Measurements from ENCODE around the gene SKAP2. TPM values are rescaled to one million over a fixed set of nuclear protein-coding genes. Genes with fewer than 3 reads are reported as not detected.

Gene SKAP2
- total and polyA plus RNA-seq, 9 donors, result 6.3 to 15.1 (median 9.6) TPM

GRCh38 chr7:26649388-26649787 lies 215.0 kb downstream of the SKAP2 start:
- no peak for DNase-seq
- no peaks in the 10 kb centered on the region for H3K4me1 ChIP-seq (ENCODE audit: control insufficient read depth, insufficient read depth, low read length)
- peaks cover 2% of the 10 kb centered on the region for H3K27me3 ChIP-seq (ENCODE audit: control insufficient read depth, insufficient read depth, low read length)
- 100% methylated on average over 1 of the region's 3 CpGs for WGBS (ENCODE audit: insufficient coverage)
- no peak overlapping the region for H3K27ac ChIP-seq (ENCODE audit: low read length)
- H3K4me3 ChIP-seq (ENCODE audit: low read length), result no peak overlapping the region
- no peaks in the 10 kb centered on the region for H3K9me3 ChIP-seq (replicated peaks; ENCODE audit: control insufficient read depth, low read depth, low read length)
- no peaks in the 10 kb centered on the region for H3K36me3 ChIP-seq (ENCODE audit: control insufficient read depth, insufficient read depth, low read length)

GRCh38 chr7:26648554-26648953 lies 215.8 kb downstream of the SKAP2 start:
- no peaks in the 10 kb centered on the region for H3K4me1 ChIP-seq (ENCODE audit: control insufficient read depth, insufficient read depth, low read length)
- no peak overlapping the region for H3K4me3 ChIP-seq (ENCODE audit: low read length)
- no peak for DNase-seq
- WGBS (ENCODE audit: insufficient coverage), result no CpG with 5 or more reads among the region's 2 CpGs
- no peaks in the 10 kb centered on the region for H3K36me3 ChIP-seq (ENCODE audit: control insufficient read depth, insufficient read depth, low read length)
- H3K27me3 ChIP-seq (ENCODE audit: control insufficient read depth, insufficient read depth, low read length), result peaks cover 2% of the 10 kb centered on the region
- H3K27ac ChIP-seq (ENCODE audit: low read length), result no peak overlapping the region
- no peaks in the 10 kb centered on the region for H3K9me3 ChIP-seq (replicated peaks; ENCODE audit: control insufficient read depth, low read depth, low read length)

DNA sequence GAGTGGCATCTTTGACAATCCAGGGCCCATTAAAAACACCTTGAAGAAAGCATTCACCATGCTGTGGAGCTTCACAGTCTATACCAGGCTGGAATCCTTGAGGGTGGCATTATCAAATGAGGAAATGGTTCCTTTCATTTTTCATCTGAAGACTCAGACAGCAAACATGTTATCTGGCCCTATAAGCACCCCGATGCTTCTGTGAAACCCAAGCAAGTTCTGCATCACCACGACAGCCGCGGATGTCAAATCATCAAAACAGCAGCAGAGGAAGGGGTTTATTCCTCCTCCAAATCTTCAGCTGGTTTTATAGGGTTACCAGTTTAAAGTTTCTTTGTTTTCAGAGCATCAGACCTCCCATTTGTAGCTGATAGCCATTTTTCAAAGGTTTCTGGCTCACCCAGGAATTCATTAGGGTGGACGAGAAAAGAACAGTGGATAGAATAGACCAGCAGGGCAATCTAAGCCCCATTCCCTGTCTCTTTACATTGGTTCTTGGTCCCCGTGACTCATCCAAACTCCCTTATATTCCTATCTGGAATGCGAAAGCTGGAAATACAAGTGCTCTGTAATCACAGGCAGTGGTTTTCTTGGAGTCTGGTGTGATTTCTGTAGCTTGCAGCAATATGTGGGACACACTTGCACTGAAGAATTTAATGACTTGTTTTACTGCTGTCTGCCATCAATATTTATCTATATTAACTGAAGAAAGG lies 217.9 kb downstream of the SKAP2 start:
- Histone ChIP-seq H3K27ac (ENCODE audit: low read length) (no peak overlapping the region), H3K9me3 (replicated peaks; ENCODE audit: control insufficient read depth, low read depth, low read length) (no peaks in the 10 kb centered on the region), H3K4me3 (ENCODE audit: low read length) (no peak overlapping the region), H3K36me3 (ENCODE audit: control insufficient read depth, insufficient read depth, low read length) (no peaks in the 10 kb centered on the region), H3K27me3 (ENCODE audit: control insufficient read depth, insufficient read depth, low read length) (peaks cover 2% of the 10 kb centered on the region), H3K4me1 (ENCODE audit: control insufficient read depth, insufficient read depth, low read length) (no peaks in the 10 kb centered on the region)
- DNase-seq, result no peak
- WGBS (ENCODE audit: insufficient coverage), result no CpG with 5 or more reads among the region's 7 CpGs

DNA sequence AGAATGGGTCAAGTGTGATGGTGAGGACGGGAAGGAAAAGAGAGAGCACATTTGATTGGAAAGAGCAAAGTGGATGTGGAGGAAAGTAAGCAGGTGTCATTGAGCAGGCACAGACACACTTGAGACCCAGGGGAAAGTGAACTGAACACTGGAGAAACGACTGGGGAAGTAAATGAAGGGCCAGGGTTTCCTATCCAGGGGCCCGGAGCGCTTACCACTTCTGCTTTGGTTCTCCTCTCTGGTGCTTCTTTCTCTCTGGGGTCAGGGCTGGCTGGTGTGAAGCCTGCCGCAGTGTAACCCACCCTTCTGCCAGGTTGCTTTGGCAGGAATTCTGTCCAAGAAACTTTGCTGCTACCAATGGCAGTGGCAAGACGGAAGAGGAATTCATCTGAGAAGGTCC lies 219.3 kb downstream of the SKAP2 start:
- Histone ChIP-seq H3K4me3 (ENCODE audit: low read length) (no peak overlapping the region), H3K4me1 (ENCODE audit: control insufficient read depth, insufficient read depth, low read length) (no peaks in the 10 kb centered on the region), H3K27me3 (ENCODE audit: control insufficient read depth, insufficient read depth, low read length) (no peaks in the 10 kb centered on the region), H3K27ac (ENCODE audit: low read length) (no peak overlapping the region), H3K9me3 (replicated peaks; ENCODE audit: control insufficient read depth, low read depth, low read length) (no peaks in the 10 kb centered on the region), H3K36me3 (ENCODE audit: control insufficient read depth, insufficient read depth, low read length) (no peaks in the 10 kb centered on the region)
- 59% methylated on average over 4 of the region's 6 CpGs for WGBS (ENCODE audit: insufficient coverage)
- no peak for DNase-seq

DNA sequence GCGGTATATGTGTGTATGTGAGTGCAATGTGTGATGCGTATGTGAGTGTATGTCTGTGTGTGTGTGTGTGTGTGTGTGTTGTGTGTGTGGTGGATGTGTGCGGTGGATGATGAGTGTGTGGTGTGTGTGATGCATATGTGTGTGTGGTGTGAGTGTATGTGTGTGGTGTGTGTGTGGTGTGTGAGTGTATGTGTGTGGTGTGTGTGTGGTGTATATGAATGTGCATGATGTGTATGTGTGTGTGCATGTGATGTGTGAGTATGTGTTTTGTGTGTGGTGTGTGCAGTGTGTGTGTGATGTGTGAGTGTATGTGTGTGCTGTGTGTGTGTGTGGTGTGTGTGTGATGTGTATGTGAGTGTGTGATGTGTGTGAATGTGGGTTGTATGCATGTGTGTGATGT lies 222.0 kb downstream of the SKAP2 start:
- DNase-seq, result no peak
- WGBS (ENCODE audit: insufficient coverage), result 94% methylated on average over 3 of the region's 3 CpGs

GRCh38 chr7:26639695-26640094 lies 224.7 kb downstream of the SKAP2 start:
- H3K27ac ChIP-seq (ENCODE audit: low read length), result no peak overlapping the region
- no peaks in the 10 kb centered on the region for H3K9me3 ChIP-seq (replicated peaks; ENCODE audit: control insufficient read depth, low read depth, low read length)
- WGBS (ENCODE audit: insufficient coverage), result 96% methylated on average over 5 of the region's 5 CpGs
- DNase-seq, result no peak
- no peak overlapping the region for H3K4me3 ChIP-seq (ENCODE audit: low read length)
- no peaks in the 10 kb centered on the region for H3K36me3 ChIP-seq (ENCODE audit: control insufficient read depth, insufficient read depth, low read length)
- no peaks in the 10 kb centered on the region for H3K27me3 ChIP-seq (ENCODE audit: control insufficient read depth, insufficient read depth, low read length)
- H3K4me1 ChIP-seq (ENCODE audit: control insufficient read depth, insufficient read depth, low read length), result no peaks in the 10 kb centered on the region

More for the DNA sequence above, 222.0 kb downstream of the SKAP2 start:
- no peaks in the 10 kb centered on the region for H3K4me1 ChIP-seq (ENCODE audit: control insufficient read depth, insufficient read depth, low read length)
- H3K27ac ChIP-seq (ENCODE audit: low read length), result no peak overlapping the region
- no peak overlapping the region for H3K4me3 ChIP-seq (ENCODE audit: low read length)
- H3K9me3 ChIP-seq (replicated peaks; ENCODE audit: control insufficient read depth, low read depth, low read length), result no peaks in the 10 kb centered on the region
- H3K27me3 ChIP-seq (ENCODE audit: control insufficient read depth, insufficient read depth, low read length), result no peaks in the 10 kb centered on the region
- H3K36me3 ChIP-seq (ENCODE audit: control insufficient read depth, insufficient read depth, low read length), result no peaks in the 10 kb centered on the region

DNA sequence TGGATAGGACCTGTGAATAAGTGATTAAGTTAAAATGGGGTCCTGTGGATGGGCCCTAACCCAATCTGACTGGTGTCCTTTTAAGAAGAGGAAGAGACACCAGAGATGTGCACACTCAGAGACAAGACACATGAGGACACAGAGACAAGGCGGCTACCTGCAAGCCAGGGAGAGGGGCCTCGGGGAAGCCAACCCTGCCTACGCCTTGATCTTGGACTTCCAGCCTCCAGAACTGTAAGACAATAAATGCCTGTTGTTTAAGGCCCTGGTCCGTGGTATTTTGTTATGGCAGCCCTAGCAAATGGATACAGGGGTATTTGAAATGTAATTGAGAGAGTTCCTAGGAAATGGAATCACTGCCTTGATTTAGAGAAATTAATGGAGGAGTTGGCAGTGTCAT lies 225.3 kb downstream of the SKAP2 start:
- Histone ChIP-seq H3K4me1 (ENCODE audit: control insufficient read depth, insufficient read depth, low read length) (no peaks in the 10 kb centered on the region), H3K9me3 (replicated peaks; ENCODE audit: control insufficient read depth, low read depth, low read length) (no peaks in the 10 kb centered on the region), H3K27me3 (ENCODE audit: control insufficient read depth, insufficient read depth, low read length) (no peaks in the 10 kb centered on the region), H3K4me3 (ENCODE audit: low read length) (no peak overlapping the region), H3K36me3 (ENCODE audit: control insufficient read depth, insufficient read depth, low read length) (no peaks in the 10 kb centered on the region), H3K27ac (ENCODE audit: low read length) (no peak overlapping the region)
- WGBS (ENCODE audit: insufficient coverage), result 48% methylated on average over 2 of the region's 4 CpGs
- DNase-seq, result no peak

- no peak overlapping the region for H3K4me3 ChIP-seq (ENCODE audit: low read length)
- H3K27me3 ChIP-seq (ENCODE audit: control insufficient read depth, insufficient read depth, low read length), result no peaks in the 10 kb centered on the region
- DNase-seq, result no peak
- no peaks in the 10 kb centered on the region for H3K4me1 ChIP-seq (ENCODE audit: control insufficient read depth, insufficient read depth, low read length)
- no peaks in the 10 kb centered on the region for H3K9me3 ChIP-seq (replicated peaks; ENCODE audit: control insufficient read depth, low read depth, low read length)
- no peaks in the 10 kb centered on the region for H3K36me3 ChIP-seq (ENCODE audit: control insufficient read depth, insufficient read depth, low read length)
- WGBS (ENCODE audit: insufficient coverage), result 77% methylated on average over 4 of the region's 14 CpGs
- H3K27ac ChIP-seq (ENCODE audit: low read length), result no peak overlapping the region
Measured at GRCh38 chr7:26638140-26638539, 226.2 kb downstream of the SKAP2 start.

DNA sequence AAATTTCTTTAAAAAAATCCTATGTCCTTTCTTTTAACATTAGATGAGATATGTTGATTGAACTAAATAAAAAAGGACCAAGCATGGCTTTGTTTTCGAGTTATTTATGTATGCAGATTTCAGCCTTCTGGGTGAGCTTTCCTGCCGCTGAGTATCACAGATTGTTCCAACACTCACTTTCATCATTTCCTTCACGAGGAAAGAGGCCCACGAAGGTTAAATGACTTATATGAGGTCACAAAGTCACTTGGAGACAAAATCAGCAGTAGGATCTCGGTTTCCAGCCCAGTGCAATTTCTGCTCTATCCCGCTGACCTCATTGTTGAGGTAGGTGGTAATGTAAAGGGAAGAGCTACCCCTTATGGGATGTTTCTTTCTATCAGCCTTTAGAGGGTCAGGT lies 226.8 kb downstream of the SKAP2 start:
- Histone ChIP-seq H3K4me1 (ENCODE audit: control insufficient read depth, insufficient read depth, low read length) (no peaks in the 10 kb centered on the region), H3K9me3 (replicated peaks; ENCODE audit: control insufficient read depth, low read depth, low read length) (no peaks in the 10 kb centered on the region), H3K27me3 (ENCODE audit: control insufficient read depth, insufficient read depth, low read length) (no peaks in the 10 kb centered on the region), H3K4me3 (ENCODE audit: low read length) (no peak overlapping the region), H3K36me3 (ENCODE audit: control insufficient read depth, insufficient read depth, low read length) (no peaks in the 10 kb centered on the region), H3K27ac (ENCODE audit: low read length) (no peak overlapping the region)
- no peak for DNase-seq
- 80% methylated on average over 2 of the region's 6 CpGs for WGBS (ENCODE audit: insufficient coverage)

GRCh38 chr7:26636808-26637207 lies 227.6 kb downstream of the SKAP2 start:
- Histone ChIP-seq H3K4me3 (ENCODE audit: low read length) (no peak overlapping the region), H3K9me3 (replicated peaks; ENCODE audit: control insufficient read depth, low read depth, low read length) (no peaks in the 10 kb centered on the region), H3K36me3 (ENCODE audit: control insufficient read depth, insufficient read depth, low read length) (no peaks in the 10 kb centered on the region), H3K27ac (ENCODE audit: low read length) (no peak overlapping the region), H3K27me3 (ENCODE audit: control insufficient read depth, insufficient read depth, low read length) (no peaks in the 10 kb centered on the region), H3K4me1 (ENCODE audit: control insufficient read depth, insufficient read depth, low read length) (no peaks in the 10 kb centered on the region)
- no peak for DNase-seq
- WGBS (ENCODE audit: insufficient coverage), result 83% methylated on average over 1 of the region's 3 CpGs

- DNase-seq, result no peak
- H3K4me3 ChIP-seq (ENCODE audit: low read length), result no peak overlapping the region
- H3K4me1 ChIP-seq (ENCODE audit: control insufficient read depth, insufficient read depth, low read length), result no peaks in the 10 kb centered on the region
- H3K36me3 ChIP-seq (ENCODE audit: control insufficient read depth, insufficient read depth, low read length), result no peaks in the 10 kb centered on the region
- WGBS (ENCODE audit: insufficient coverage), result 100% methylated on average over 1 of the region's 3 CpGs
- no peak overlapping the region for H3K27ac ChIP-seq (ENCODE audit: low read length)
- no peaks in the 10 kb centered on the region for H3K27me3 ChIP-seq (ENCODE audit: control insufficient read depth, insufficient read depth, low read length)
- no peaks in the 10 kb centered on the region for H3K9me3 ChIP-seq (replicated peaks; ENCODE audit: control insufficient read depth, low read depth, low read length)
Measured at GRCh38 chr7:26633557-26633956, 230.8 kb downstream of the SKAP2 start.
